Urothelium cell line (cell line): ENCODE results near the gene SLC28A1.
"Not testable (repeated sequence)": the region's sequence is repeated elsewhere in the genome, so short reads cannot be mapped to it uniquely, and the experiment has no call there.

ENCODE experiments used
- DNase-seq: peaks from one replicate; pipeline ENCODE4 v3.0.0; 2011; ENCODE audit warnings: low spot score, mixed read lengths
- FAIRE-seq: peaks from 2 replicates; lab custom pipeline; 2011; peaks lifted over from hg19 to GRCh38; lab: Jason Lieb, UNC

The SLC28A1 gene

GRCh38 chr15:84908564-84908963, 24.1 kb downstream of the SLC28A1 start:
- FAIRE-seq = no peak
- DNase-seq = no peak

DNA sequence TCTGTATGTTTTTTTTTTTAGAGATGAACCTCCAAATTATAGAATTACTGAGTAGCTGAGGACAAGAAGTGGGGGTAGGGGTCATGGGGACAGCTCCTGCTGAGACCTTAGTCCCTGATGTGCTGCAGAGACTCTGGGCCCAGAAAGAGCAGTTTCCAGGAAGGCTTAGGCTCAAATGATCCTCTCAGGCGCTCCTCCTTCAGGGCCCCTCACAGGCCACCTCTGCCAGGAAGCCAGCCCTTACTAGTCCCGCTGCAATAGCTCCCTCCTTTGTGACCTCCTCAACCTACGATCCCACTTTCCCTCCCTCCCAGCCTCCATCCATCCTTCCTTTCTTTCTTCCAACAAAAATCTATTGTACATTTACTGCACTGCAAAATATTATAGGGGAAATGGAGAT, 24.6 kb downstream of the SLC28A1 start:
- DNase-seq (no peak), FAIRE-seq (no peak)

GRCh38 chr15:84909782-84910181, 25.3 kb downstream of the SLC28A1 start:
- DNase-seq (no peak), FAIRE-seq (no peak)

DNA sequence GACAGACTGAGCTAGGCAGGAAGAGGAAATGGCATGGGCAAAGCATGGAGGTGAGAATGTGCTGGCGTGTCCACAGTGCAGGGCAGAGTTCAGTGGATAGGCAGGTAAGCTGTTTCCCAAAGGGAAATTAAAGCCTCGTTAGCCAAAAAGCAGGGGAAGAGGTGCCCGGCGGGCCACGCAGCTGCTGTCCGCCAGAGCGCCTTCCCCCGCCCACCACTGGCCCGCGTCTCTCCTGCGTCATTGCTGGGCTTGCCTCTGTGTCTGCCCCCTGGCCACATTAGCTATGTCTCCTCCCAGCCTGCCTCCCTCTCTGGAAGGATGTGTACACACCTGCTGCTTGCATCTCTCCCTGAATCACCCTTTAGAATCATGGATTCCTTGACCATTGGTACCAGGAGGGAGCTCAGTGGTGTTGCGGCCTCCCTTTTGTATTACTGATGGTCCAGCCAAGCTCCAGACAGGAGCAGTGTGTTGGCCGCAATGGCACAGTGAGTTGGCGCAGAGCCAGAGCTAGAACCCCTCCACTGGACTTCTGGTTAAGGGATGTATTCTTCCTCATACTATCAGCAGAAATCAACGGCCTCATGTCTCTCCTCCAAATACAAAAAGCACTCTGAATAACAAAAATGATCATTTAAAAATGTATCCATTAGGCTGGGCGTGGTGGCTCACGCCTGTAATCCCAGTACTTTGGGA, 26.6 kb downstream of the SLC28A1 start:
- DNase-seq (no peak), FAIRE-seq (no peak)

DNA sequence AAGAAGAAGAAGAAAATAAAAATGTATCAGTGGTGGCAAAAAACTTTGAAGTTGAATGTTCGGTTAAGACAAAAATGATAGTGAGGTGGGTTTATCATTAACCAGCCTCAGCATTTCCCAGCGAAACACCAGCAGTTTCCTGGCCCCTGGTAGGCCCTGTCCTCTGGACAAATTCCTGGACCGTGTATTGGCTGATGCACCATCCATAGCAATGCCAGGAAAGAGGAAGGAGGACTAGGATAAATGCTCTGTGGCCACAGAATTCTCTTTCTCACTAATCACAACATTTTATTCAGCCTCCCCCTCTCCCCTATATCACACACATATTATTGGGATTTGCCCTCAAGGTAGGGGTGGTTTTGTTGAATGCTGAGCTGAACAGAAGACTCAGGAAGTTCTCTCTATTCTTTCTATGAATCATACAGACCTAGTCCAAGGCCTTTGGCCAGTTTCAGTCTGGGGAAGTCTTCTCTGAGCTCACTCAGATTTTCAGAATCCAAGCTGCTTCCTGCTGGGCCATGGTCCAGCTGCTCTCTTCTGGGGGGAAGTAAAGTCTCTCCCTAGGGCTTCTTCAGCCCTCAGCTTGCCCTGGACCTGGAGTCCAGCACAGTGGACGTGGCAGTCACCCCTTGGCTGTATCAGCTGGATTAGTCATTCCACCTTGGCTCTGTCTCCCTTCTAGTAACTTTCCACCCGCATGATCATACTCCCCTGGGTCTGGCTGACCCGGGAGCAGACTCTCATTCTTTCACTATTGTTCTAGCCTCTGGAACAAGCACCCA, 27.6 kb downstream of the SLC28A1 start:
- peak; percentile 86 for DNase-seq
- FAIRE-seq = no peak

DNA sequence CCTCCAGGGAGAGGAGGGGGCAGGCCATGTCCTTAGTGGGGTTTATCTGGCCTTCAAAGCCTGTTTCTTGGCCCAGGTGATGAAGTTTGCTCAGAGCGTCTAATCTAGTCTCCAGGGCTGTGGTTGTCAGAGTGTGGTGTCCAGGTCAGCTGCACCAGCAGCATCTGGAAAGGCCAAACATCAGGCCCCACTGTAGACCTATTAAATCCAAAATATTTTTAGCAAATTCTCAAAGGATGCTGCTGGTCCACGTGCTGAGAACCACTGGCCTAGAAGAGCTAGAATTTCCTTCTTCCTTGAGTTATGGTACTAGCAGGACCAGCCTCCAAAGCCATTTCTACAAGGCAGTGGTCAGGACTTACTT, 28.9 kb downstream of the SLC28A1 start:
- FAIRE-seq = no peak
- no peak for DNase-seq

- no peak for FAIRE-seq
- DNase-seq = no peak
These were observed 29.9 kb downstream of the SLC28A1 start for GRCh38 chr15:84914351-84914750.

DNA sequence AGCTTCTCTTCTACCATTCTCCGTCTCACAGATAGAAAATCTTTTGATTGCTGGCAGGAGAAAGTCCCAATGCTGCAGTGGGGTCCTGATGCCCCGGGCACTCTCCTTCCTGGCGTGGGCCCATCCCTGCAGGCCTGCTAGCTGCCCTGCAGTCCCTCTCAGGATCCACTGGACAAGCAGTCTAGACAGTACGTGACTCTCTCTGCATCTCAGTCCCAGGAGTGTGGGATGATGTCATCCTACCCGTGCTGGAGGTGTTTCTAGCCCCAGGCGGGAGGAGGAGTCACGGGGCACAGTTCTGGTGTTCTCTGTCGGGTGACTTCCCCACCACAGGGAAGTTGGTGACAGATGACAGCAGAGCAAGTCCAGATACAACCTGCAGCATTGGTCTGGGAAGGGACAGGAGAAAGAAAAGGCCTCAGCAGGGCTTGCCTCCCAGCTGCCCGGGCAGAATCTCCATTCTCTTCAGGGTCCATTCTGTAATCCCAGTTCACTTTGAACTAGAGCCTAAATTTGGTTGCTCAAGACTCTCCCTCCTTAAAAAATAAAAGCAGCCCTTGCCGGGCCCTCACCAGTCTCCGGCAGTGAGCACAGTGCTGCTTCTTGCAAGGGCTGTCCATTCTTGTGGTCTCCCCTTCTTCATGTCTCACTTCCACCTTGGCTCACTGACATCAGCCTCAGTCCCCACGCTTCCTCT, 30.6 kb downstream of the SLC28A1 start:
- FAIRE-seq (peak; percentile 32), DNase-seq (peak; percentile 94)

- FAIRE-seq (no peak), DNase-seq (peak; percentile 21)
These were observed 31.1 kb downstream of the SLC28A1 start for GRCh38 chr15:84915606-84915958.

DNA sequence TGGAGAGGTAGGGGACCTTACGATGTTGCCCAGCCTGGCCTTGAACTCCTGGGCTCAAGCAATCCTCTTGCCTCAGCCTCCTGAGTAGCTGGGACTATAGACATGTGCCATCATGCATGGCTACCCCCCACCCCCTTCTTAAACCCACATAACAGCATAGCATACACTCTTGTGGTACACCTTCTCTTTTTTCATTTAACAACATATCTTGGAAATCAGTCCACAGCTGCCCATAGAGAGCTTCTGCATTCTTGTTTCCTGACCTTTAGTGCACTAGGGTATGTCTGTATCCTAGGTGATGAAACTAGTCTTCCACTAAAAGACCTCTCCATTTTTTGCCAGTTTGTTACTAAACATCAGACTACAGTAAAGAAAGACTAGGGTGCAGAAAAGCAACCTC, 33.0 kb downstream of the SLC28A1 start:
- no peak for DNase-seq
- FAIRE-seq = no peak

- DNase-seq = no peak
- FAIRE-seq = no peak
These were observed 34.7 kb downstream of the SLC28A1 start for GRCh38 chr15:84919106-84919667.

GRCh38 chr15:84921121-84921520, 36.7 kb downstream of the SLC28A1 start:
- FAIRE-seq (no peak), DNase-seq (no peak)

GRCh38 chr15:84922530-84922929, 38.1 kb downstream of the SLC28A1 start:
- no peak for DNase-seq

GRCh38 chr15:84924077-84924731, 39.7 kb downstream of the SLC28A1 start:
- no peak for DNase-seq
- FAIRE-seq = no peak

More at GRCh38 chr15:84922530-84922929, 38.1 kb downstream of the SLC28A1 start:
- FAIRE-seq = no peak

DNA sequence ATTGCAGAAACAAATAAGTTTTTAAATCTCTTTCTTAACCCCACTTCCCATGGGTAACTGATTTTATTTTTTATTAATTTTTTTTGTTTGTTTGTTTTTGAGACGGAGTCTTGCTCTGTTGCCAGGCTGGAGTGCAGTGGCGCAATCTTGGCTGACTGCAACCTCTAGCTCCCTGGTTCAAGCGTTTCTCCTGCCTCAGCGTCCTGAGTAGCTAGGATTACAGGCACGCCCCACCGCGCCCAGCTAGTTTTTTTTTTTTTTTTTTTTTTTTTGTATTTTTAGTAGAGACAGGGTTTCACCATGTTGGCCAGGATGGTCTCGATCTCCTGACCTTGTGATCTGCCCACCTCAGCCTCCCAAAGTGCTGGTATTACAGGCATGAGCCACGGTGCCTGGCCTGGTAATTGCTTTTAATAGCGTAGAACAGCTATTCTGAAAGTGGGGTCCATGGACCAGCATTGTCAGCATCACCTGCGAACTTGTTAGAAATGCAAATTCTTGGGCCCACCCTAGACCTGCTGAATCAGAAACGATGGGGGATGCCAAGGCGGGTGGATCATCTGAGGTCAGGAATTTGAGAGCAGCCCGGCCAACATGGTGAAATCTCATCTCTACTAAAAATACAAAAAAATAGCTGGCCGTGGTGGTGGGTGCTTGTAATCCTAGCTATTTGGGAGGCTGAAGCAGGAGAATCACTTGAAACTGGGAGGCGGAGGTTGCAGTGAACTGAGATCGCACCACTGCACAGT, 40.5 kb downstream of the SLC28A1 start:
- not testable (repeated sequence) for DNase-seq, FAIRE-seq

DNA sequence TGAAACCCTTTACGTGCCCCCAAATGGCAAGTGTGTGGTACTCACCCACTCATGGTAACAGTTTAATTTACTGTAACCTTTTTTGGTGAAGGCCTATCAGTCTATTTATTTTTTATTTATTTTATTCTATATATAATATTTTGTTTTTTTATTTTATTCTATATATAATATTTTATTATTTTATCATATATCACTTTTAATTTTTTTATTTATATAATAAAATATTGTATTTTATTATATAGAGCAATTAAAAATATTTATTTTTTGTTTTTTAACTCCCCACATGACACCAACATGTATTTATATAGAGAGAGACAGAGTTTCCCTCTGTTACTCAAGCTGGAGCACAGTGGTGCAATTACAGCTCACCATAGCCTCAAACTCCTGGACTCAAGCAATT, 41.4 kb downstream of the SLC28A1 start:
- DNase-seq = no peak
- FAIRE-seq = no peak

DNA sequence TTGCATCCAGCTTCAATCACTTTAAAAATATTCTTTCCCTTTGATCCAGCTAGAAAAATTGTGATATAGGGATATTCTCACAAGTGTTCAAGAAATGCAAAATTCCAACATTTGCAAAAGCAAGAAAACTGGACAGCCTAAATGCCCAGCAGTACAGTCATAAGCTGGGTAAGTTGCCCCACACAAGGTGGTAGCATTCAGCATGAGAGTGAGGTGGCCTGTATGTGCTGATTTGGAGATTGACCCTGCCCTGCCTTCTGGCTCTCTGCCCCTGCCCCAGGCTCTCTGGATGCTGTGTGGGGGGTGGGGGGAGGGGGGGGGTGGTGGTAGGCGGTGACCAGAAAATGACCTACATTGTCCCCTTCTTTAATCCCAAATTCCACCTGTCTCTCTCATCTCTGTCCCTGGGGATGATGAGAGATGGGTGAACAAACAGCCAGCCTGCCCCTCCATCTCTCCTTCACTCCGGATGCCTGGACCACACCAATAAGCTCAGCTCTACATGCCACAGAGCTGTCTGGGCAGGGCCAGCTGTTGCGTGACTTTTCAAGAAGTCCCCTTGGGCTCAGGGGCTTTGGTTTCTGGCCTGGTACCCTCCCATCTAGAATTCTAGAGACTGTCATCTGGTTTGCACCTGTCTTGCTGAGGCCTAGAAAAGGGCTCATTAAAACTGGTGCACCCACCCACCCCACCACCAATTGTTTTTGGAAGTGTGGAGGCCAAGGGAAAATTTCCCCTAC, 42.2 kb downstream of the SLC28A1 start:
- FAIRE-seq (no peak), DNase-seq (no peak)

DNA sequence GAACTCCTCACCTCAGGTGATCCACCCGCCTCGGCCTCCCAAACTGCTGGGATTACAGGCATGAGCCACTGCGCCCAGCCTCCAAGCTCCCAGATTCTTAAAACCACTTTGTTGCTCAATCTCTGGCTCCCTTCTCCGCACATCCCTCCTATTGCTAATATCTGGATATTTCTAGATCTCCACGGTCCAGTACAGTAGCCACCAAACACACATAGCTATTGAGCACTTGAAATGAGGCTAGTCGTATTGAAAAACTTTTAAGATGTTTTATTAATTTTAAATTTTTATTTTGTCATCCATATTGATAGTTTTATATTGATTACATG, 44.3 kb downstream of the SLC28A1 start:
- DNase-seq = no peak
- FAIRE-seq = no peak

DNA sequence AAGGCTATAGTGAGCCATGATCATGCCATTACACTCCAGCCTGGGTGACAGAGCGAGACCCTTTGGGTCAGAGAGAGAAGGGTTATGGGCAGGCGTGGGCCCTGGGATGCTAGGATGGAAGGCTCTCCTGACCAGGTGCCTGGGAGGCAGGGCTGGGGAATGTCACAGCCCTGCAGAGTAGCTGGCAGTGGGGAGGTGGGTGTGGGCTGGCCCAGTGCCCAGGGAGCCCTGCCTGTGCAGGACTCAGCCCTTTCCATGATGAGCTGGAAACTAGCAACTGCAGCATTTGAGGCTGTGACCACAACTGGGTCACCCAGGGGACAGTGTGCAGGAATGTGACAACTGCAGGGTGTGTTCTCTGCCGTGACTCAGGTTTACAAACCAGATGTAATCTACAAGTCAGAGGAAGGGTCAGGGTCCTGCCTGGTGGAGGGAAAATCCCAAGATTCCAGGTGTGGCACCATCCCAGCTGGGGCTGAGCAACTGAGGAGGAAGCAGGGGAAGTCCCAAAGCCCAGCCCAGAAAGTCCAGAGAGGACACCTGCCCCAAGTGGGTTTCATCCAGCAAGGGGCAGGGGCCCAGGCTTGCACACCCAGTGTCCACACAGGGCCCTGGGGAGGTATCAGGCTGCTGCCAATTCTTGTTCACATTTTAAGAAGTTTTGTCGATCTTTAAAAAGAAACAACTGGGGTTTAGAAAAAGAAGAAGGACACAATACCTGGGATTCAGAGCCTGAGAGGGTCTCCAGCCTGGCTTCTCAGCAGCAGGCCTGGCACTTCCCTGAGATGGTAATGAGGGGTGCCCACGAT, 45.5 kb downstream of the SLC28A1 start:
- peak; percentile 88 for DNase-seq
- FAIRE-seq = peak; percentile 66
